Stimulated activated CD4-positive, alpha-beta T cell treated with anti-CD3 and anti-CD28 coated beads, Interleukin-4, amount 100 ng/mL, for 4 hours (primary cell): ENCODE data around the gene RFX1.
"Not testable (repeated sequence)": the region's sequence is repeated elsewhere in the genome, so short reads cannot be mapped to it uniquely, and the experiment has no call there.

ENCODE experiments used
- DNase-seq, 2 experiments: peaks; one replicate each; pipeline ENCODE4 v3.0.0-alpha.2; 2020

Gene RFX1

DNA sequence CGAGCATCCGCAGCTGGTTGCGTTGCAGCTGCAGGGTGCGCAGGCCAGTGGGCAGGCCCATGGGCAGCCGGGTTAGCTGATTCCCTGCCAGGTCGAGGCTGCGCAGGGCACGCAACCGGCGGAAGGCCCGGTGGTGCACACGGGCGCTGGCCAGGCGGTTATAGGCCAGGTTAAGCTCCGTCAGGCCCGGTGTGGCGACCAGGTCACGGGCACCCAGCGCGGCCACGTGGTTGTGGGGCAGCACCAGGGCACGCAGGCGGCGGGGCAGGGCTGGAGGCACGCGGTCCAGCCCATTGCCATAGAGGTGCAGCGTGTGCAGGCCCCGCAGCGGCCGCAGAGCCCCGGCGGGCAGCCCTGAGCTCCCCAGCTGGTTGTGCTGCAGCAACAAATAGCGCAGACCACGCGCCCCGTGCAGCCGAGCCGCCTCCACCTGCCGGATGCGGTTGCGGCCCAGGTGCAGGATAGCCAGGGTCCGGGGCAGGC lies 73.2 kb downstream of the RFX1 start:
- DNase-seq: no peak

DNA sequence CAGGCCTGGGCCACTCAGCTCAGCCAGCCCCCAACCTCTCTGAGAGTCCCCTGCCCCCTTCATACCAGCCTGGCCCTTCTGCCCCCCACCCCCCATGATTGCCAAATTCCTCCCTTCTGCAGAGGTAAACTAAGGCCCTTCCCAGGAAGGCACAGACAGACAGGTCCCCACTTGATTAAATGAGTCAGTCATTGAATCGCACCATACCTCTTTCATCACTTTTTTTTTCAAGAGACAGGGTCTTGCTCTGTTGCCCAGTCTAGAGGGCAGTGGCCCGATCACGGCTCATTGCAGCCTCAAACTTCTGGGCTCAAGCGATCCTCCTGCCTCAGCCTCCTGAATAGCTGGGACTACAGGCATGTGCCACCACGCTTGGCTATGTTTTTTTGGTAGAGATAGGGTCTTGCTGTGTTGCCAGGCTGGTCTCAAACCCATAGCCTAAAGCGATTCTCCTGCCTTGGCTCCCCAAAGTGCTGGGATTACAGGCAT lies 73.9 kb downstream of the RFX1 start:
- no peak for DNase-seq

GRCh38 chr19:13931391-13932148 lies 74.5 kb downstream of the RFX1 start:
- no peak for DNase-seq

DNA sequence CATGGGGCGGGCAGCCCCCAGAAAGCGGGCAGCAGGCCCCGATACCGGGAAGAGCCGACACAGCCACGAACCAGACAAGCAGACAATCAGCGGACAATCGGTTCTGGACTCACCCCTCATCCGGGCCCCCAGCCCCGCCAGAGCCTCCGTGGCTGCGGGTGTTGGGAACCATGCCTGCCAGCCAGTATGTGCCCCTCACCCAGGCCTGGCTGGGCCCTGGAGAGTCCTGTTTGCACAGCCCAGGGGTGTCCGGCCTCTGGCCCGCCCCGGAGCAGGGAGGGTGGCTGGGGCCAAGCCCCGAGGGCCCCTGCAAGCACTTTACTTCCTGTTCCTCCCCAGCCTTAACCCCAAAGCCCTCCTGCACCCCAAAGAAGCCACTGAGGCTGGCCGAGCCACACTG lies 75.7 kb downstream of the RFX1 start:
- DNase-seq: no peak

DNA sequence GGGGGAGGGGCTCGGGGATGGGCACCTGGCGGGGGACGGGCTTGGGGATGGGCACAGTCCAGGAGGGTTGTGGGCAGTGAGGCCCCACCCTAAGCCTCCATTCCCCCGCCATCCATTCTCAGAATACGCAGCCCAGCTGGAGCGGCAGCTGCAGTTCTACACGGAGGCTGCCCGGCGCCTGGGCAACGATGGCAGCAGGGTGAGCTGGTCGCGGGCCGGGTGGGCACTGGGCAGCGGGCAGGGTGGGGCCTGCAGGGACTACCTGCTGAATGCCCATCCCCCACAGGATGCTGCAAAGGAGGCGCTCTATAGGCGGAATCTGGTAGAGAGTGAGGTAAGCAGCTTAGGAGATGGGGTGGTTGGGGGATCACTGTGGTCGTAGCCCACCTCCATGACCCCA lies 76.2 kb downstream of the RFX1 start:
- no peak for DNase-seq

GRCh38 chr19:13929340-13929739 lies 76.8 kb downstream of the RFX1 start:
- DNase-seq: no peak

GRCh38 chr19:13926715-13927114 lies 79.4 kb downstream of the RFX1 start:
- no peak for DNase-seq

GRCh38 chr19:13926010-13926409 lies 80.1 kb downstream of the RFX1 start:
- no peak for DNase-seq

DNA sequence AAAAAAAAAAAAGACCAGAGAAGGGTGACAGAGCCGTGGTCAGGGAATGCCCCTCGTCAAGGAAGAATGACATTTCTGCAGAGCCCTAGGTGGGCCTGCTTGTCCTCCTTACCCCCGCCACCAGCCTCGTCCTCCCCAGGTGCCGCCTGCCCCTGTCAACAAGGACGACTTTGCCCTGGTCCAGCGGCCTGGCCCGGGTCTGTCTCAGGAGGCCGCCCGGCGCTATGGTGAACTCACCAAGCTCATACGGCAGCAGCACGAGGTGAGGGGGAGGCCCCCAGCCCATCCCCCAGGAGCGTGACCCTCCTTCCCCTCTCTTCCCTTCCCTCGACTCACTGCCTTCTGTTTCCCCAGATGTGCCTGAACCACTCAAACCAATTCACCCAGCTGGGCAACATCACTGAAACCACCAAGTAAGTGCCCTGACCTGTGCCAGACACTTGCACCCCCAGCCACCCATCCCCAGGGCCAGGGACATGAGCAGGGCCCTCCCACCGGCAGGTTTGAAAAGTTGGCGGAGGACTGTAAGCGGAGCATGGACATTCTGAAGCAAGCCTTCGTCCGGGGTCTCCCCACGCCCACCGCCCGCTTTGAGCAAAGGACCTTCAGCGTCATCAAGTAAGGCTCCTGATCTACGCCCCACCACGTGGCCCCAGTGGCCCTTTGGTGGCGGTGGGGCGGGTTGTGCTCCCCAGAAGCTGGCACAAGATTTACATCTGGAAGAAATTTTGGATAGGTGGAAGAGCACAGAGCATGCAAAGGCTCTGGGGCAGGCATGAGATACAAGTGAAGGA lies 82.7 kb downstream of the RFX1 start:
- DNase-seq: no peak

- DNase-seq: not testable (repeated sequence)
Measured at GRCh38 chr19:13922118-13922517, 84.0 kb downstream of the RFX1 start.

DNA sequence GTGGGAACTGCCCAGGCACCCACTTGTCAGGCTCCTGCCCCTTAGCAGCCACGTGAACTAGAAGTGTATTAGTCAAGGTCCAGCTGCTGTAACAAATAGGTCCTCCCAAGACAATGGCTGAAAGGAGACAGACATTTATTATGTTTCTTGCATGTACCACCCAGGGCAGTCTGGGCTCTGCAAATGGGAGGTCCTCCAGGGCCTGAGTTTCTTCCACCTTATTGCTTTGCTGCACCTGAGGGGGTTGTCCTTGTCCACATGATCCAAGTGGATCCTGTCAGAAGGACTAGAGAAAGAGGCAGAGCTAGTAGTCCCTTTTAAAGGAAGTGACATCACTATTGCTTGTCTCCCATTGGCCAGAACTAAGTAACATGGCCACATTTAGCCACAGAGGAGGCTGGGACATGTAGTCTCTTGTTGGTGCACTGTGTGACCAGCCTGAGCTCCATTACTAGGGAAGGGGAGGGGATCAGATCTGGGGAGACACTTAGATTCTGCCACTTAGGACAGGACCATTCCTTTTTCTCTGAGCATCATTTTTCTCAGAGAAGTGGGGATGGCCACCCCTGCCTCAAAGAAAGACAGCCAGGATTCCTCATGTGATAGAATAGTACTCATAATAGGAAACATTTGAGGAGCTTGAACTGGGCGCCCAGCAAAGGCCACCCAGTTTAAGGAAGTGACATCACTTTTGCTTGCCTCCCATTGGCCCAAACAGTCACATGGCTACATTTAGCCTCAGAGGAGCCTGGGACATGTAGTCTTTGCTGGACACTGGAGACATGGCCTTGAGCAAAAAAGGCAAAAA lies 85.0 kb downstream of the RFX1 start:
- DNase-seq: no peak

- no peak for DNase-seq
Measured at GRCh38 chr19:13920524-13920923, 85.6 kb downstream of the RFX1 start.

- DNase-seq: no peak
Measured at GRCh38 chr19:13918726-13919411, 87.3 kb downstream of the RFX1 start.

GRCh38 chr19:13917888-13918406 lies 88.2 kb downstream of the RFX1 start:
- DNase-seq: no peak

- no peak for DNase-seq
Measured at GRCh38 chr19:13914777-13915176, 91.3 kb downstream of the RFX1 start.

DNA sequence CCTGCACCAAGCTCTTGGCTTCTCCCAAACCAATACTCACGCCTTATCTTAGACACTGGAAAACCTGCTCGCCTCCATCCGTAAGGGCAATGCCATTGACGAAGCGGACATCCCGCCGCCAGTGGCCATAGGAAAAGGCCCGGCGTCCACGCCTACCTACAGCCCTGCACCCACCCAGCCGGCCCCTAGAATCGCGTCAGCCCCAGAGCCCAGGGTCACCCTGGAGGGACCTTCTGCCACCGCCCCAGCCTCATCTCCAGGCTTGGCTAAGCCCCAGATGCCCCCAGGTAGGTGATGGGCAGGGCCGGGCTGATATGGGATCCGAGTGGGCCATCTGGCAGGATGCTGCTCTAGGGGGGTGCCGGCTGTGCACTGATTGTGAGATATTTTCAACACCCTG lies 92.8 kb downstream of the RFX1 start:
- no peak for DNase-seq
